GM18526 (cell line): ENCODE results near the gene FBXO46.
A peak's percentile ranks its signal among the peaks of the same experiment; 100 is the strongest.

Source experiments
- POLR2A ChIP-seq: IDR thresholded peaks from 3 replicates; pipeline ENCODE4 v1.6.1; 2011; ENCODE audit not compliant: insufficient read length; ENCODE audit errors: extremely low read depth

FBXO46 gene

GRCh38 chr19:45754323-45754722 lies 23.6 kb upstream of the FBXO46 start:
- no peak for TF ChIP-seq POLR2A

GRCh38 chr19:45753548-45753947 lies 22.9 kb upstream of the FBXO46 start:
- TF ChIP-seq POLR2A: no peak

DNA sequence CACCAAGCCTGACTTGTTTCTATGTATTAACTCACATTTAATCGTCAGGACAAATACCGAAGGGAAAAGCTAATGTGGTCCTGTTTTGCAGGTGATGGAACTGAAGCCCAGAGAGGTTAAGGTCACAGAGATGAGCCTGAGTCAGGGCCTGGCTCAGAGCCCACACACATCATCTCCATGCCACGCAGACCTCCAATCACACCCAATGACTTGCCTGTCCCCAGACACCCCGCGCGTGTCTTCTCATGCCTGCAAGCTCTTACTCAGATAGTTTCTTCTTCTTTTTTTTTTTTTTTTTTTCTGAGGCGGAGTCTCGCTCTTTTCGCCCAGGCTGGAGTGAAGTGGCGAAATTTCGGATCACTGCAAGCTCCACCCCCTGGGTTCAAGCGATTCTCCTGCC lies 21.9 kb upstream of the FBXO46 start:
- no peak for TF ChIP-seq POLR2A

- TF ChIP-seq POLR2A: no peak
These were observed 16.8 kb upstream of the FBXO46 start for GRCh38 chr19:45747513-45747912.

DNA sequence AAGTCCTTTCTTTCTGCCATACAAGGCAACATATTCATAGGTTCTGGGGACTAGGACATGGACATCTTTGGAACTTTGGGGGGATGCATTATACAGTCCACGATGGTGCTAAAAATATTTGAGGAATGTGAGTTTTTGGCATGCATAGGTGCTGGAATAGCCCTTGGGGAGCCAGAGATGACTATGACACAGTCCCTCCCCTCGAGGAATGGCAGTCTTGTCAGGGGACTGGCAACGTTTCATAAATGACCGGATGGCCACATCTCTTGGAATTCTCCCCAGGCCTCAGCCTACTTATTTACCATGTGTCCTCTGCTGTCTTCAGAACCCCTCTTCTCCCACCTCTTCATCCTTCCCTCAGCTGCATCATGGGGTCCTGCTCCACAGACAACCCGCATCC lies 16.2 kb upstream of the FBXO46 start:
- TF ChIP-seq POLR2A: no peak

DNA sequence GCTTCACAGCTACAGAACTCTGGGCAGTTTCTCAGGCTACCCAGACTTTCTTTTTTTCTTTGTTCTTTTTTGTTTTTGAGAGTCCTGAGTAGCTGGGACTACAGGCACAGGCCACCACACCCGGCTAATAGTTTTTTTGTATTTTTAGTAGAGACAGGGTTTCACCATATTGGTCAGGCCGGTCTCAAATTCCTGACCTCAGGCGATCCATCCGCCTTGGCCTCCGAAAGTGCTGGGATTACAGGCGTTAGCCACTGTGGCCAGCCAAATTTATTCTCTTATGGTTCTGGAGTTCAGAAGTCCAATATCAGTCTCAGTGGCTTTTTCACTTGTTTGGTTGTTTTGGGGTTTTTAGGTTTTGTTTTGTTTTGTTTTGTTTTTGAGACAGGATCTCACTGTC lies 14.9 kb upstream of the FBXO46 start:
- TF ChIP-seq POLR2A: no peak

GRCh38 chr19:45742969-45743368 lies 12.3 kb upstream of the FBXO46 start:
- no peak for TF ChIP-seq POLR2A

DNA sequence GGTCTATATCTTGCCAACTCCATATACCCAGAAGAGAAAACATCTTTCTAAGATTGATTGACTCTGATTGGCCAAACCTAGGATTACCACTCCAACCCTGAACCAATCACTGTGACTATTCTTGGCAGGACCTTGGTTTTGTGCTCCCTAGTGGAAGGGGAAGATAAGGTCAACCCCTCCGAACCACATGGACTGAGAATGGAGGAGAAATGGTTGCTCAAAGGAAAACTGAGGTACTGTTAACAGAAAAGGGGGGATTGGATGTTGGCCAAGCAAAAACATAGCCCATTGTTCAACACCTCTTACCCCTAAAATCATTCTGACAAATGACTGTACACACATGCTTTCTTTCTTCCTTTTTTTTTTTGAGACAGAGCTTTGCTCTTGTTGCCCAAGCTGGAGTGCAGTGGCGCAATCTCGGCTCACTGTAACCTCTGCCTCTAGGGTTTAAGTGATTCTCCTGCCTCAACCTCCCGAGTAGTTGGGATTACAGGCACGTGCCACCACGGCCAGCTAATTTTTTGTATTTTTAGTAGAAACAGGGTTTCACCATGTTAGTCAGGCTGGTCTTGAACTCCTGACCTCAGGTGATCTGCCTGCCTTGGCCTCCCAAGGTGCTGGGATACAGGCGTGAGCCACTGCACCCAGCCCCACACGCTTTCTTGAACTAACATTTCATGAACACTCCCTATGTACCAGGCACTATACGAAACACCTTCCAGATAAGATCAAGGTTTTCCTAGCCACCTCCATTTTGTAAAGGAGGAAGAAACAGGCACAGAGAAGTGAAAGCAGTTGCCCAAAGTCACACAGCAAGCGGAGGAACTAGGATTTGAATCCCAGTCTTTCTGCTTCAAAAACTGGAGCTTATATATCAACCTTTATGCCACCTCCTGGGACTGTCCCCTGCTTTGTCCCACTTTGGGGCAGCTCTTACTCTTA lies 9.1 kb upstream of the FBXO46 start:
- no peak for TF ChIP-seq POLR2A

- no peak for TF ChIP-seq POLR2A
These were observed 2.6 kb upstream of the FBXO46 start, which contains the start of gene MEIOSIN for GRCh38 chr19:45733160-45733810. TSS of gene MEIOSIN (plus strand) at chr19:45733439. CDS start at chr19:45735377, 1,938 bp downstream.

DNA sequence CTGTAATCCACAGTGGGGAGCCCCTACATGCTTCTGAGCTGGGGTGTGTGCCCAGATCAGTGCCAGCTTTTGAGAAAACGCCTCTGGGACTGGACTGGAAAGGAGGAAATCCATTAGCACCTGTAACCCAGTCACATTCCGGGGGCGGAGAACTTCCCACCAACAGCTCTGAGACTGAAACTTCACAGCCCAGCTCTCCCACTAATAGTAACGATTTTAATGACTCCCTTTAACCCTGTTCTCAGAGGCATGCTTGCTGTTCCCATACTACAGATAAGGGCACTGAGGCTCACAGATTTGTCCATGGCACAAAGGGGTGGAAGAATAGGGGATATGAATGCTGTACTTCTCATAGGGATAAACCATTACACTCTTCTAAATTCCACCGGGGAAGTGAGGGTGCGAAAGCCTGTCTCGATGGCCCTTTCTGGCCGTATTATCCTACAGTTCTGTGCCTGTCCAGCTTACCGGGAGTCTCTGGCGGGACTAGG lies 851 bp downstream of the FBXO46 start:
- no peak for TF ChIP-seq POLR2A

GRCh38 chr19:45717983-45718650 lies 12.6 kb downstream of the FBXO46 start:
- TF ChIP-seq POLR2A: no peak

DNA sequence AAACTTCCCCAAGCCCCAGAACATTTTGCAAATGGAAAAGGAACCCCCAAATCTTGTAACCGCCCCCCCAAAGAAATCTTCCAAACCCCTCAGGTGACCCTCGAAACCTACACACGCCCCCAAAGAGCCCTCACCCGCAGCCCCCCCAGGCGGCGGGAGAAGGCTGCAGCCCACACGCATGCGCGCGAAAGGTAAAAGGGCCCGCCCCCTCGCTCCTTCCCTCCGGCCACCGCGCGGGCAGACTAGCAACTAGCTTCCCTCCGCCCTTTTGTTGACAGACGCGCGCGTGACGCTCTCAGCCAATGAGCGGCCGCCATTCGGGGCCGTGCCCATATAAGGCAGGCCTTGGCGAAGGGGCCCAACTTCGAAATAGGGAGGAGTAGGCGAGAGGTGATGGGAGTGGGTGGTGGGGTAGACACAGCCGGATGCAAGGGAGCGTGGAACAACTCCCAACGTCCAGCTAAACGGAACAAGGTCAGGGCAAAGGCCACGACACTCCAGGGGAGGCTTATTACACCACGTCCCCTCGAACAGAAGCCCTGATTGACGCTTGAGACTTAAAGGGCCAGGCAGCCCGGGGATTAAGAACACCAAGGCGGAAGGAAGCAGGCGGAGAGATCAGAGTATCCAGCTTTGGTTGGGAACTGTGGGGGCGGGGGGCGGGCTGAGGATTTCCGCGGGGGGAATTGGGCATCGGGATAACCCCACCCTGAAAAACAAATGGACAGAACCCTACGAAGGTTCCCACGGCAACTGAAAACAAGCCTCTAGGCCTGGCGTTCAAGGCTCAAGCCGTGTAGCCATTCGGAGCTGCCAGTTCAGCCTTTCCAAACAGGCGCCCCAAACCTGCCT lies 13.3 kb downstream of the FBXO46 start:
- TF ChIP-seq POLR2A: peak; percentile 35

DNA sequence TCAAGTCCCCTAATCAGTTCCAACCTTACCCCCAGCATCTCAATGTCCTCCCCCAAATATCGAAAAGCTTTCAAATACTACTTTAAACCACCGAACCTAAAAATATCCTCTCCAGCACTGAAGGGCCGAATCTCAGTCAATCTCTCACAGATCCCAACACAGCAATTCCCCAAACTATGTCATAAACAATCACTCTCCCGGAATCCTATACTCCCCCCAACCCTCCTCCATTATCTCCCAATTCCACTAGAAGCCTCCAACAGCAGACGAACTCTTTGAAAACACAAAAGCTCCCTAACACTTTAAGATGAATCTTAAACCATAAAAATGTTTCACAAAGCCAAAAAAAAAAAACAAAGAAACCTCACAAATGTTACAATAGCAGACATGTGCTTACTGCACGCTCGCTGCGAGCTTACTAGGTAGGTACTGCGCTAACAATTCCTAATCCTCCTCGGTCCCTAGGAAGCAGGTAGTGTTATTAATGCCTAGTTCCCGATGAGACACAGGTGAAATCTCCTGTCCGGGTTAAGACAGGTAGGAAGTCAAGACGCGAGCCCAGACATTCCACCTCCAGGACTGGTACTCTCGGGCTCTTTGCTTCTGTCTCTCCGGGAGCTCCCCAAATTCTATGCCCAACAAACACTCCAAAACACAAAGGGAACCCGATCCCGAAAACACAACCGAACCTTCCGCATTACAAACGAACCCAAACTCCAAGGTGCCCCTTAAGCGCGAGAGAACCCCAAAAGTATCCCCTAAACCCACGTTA lies 14.2 kb downstream of the FBXO46 start:
- no peak for TF ChIP-seq POLR2A

DNA sequence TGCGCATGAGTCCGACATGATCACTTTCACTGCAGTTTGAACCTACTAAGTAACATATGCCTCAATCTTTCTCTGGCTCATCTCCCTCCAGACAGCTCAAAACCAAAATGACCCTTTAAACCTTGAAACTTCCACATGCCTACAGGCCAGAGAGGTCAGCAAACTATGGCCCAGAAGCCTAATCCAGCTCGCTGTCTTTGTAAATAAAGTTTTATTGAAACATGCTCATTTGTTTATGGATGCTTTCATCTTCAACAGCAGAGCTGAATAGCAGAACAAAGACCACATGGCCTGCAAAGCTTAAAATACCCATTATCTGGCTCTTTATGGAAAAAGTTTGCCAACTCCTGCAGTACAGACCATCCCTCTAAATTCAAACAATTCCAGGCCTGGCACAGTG lies 15.6 kb downstream of the FBXO46 start:
- no peak for TF ChIP-seq POLR2A
